Body of pancreas (tissue), 4 donors: ENCODE measurements around the gene ZFAND4. TPM values are rescaled to one million over a fixed set of nuclear protein-coding genes. Genes with fewer than 3 reads are reported as not detected.
"Not testable (repeated sequence)": the region's sequence is repeated elsewhere in the genome, so short reads cannot be mapped to it uniquely, and the experiment has no call there.

ENCODE experiments used
- ATAC-seq: fragments of 150-250 bp; one replicate; pipeline ENCODE4 v1.9.1; 2016
- DNase-seq, 4 donors: peaks; one replicate each; pipeline ENCODE4 v3.0.0-alpha.2; 2019
- H3K27ac ChIP-seq, 4 donors: fragments of 200-600 bp; sonication (generic); 1 replicate in 3 of 4; 2 replicates in 1 of 4; pipeline versions ENCODE4 v1.5.1 to v1.6.1; 2016 to 2019; ENCODE audit warnings: mild to moderate bottlenecking in 1 of 4, mixed read lengths in 1 of 4, moderate library complexity in 1 of 4
- H3K27me3 ChIP-seq, 2 donors: fragments of 200-600 bp; sonication (generic); one replicate each; pipeline ENCODE4 v1.6.0; 2016; ENCODE audit warnings: mild to moderate bottlenecking in 1 of 2
- H3K36me3 ChIP-seq, 2 donors: fragments of 200-600 bp; sonication (generic); replicated peaks in 1 of 2; 2 replicates each; pipeline ENCODE4 v1.5.1; 2016; ENCODE audit warnings: low read depth in 2 of 2; ENCODE audit not compliant: insufficient read depth in 1 of 2
- H3K4me1 ChIP-seq: fragments of 200-600 bp; sonication (generic); one replicate; pipeline ENCODE4 v1.6.0; 2016
- H3K4me3 ChIP-seq, 2 donors: fragments of 200-600 bp; sonication (generic); 1 replicate in 1 of 2; 2 replicates in 1 of 2; pipeline ENCODE4 v1.5.1; 2016 to 2019
- H3K9me3 ChIP-seq, 3 donors: fragments of 200-600 bp; sonication (generic); 1 replicate in 2 of 3; 2 replicates in 1 of 3; pipeline ENCODE4 v1.5.1; 2016
- POLR2A ChIP-seq, 3 donors: fragments of 450-650 bp; IDR thresholded peaks; one replicate each; pipeline ENCODE4 v1.6.1; 2016; ENCODE audit warnings: antibody characterized with exemption in 3 of 3, mild to moderate bottlenecking in 2 of 3
- WGBS, 2 donors: methylation state at CpG; one replicate each; pipeline ENCODE4 v1.1.5; 2017; 5-methylcytosine and 5-hydroxymethylcytosine counted together
- intact Hi-C: fragments of 100-400 bp; cut with DNase I; formaldehyde crosslinking; loops from one replicate; pipeline ENCODE4 v1.15.1; 2023
- total RNA-seq, 2 donors: library from RNA; depleted of rRNA; stranded (reverse); fragments of >200 nt; gene quantifications; one replicate each; pipeline ENCODE4 v1.1.0, GENCODE V29; 2016
- TF ChIP-seq, protein P1 (sequence below), 7 experiments: fragments of 450-650 bp in 4 of 7; fragments of 200-600 bp in 3 of 7; sonication (generic) in 3 of 7; IDR thresholded peaks; one replicate each; pipeline ENCODE4 v1.5.1; 2016 to 2019; ENCODE audit warnings: antibody characterized with exemption in 7 of 7

Gene ZFAND4
- total RNA-seq, 2 donors from 2014 or later: 15.8 to 32.3 TPM

DNA sequence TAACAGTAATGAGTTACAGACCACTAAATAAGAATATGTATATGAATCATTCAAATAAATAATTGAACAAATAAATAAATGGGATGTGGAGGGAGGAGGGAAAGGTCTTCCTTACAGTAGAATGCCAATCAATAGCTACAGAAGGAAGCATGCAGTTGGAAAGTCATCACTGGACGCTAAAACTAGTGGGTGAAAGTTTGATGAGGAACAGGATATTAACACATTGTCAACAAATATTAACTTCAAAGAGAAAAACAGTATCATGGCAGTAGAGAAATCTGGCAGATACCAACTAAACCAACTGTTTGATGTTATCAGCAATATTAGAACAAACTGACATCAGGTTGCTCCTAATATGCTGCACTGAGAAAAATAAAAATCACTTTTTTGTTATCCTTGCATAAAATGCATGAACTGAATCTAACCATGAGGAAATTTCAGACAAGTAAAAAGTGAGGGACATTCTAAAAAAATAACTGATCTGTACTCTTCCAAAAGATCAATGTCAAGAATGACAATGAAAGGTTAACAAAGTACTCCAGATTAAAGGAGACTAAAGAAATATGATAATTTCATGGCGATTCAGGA is 94.1 kb downstream of the ZFAND4 start:
- no peak for TF ChIP-seq POLR2A (IDR thresholded peaks at IDR 0.05)
- TF ChIP-seq, protein P1, sequence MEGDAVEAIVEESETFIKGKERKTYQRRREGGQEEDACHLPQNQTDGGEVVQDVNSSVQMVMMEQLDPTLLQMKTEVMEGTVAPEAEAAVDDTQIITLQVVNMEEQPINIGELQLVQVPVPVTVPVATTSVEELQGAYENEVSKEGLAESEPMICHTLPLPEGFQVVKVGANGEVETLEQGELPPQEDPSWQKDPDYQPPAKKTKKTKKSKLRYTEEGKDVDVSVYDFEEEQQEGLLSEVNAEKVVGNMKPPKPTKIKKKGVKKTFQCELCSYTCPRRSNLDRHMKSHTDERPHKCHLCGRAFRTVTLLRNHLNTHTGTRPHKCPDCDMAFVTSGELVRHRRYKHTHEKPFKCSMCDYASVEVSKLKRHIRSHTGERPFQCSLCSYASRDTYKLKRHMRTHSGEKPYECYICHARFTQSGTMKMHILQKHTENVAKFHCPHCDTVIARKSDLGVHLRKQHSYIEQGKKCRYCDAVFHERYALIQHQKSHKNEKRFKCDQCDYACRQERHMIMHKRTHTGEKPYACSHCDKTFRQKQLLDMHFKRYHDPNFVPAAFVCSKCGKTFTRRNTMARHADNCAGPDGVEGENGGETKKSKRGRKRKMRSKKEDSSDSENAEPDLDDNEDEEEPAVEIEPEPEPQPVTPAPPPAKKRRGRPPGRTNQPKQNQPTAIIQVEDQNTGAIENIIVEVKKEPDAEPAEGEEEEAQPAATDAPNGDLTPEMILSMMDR (IDR thresholded peaks at IDR 0.05): no peak
- intact Hi-C loops: no loop called here
- no peaks in the 10 kb centered on the region for H3K36me3 ChIP-seq
- H3K9me3 ChIP-seq: no peaks in the 10 kb centered on the region
- 28 to 33% methylated on average over 2 of the region's 2 CpGs for WGBS, 2 donors
- H3K4me1 ChIP-seq: peaks cover 32% of the 10 kb centered on the region
- DNase-seq (no peak), ATAC-seq (no peak)
- H3K4me3 ChIP-seq: no peak overlapping the region
- H3K27me3 ChIP-seq: no peaks in the 10 kb centered on the region
- no peak overlapping the region for H3K27ac ChIP-seq

DNA sequence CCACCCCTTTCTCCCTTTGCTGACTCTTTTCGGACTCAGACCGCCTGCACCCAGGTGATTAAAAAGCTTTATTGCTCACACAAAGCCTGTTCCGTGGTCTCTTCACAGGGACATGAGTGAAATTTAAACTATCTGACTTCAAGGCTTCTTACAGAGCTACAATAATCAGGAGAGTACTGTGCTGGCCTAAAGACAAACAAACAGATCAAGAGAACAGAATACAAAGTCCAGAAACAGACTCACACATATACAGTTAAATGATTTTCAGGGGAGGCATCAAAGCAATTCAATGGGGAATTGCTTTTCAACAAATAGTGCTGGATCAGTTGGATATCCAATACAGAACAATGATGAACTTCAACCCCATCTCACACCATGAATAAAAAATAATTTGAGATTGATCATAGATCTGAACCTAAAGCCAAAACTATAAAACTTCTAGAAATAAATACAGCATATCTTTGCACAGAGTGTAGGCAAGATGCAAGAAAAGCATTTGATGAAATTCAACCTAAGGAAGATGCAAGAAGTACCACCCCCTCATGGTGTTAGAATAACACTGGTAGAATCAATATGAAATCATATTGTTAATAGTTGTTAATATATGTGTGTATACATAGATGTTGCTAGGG is 96.5 kb downstream of the ZFAND4 start:
- no peaks in the 10 kb centered on the region for H3K9me3 ChIP-seq
- DNase-seq (no peak), ATAC-seq (no peak)
- no peak overlapping the region for H3K4me3 ChIP-seq
- peaks cover 16% of the 10 kb centered on the region for H3K4me1 ChIP-seq
- no peak overlapping the region for H3K27ac ChIP-seq
- TF ChIP-seq, protein P1 (IDR thresholded peaks at IDR 0.05): no peak
- TF ChIP-seq POLR2A (IDR thresholded peaks at IDR 0.05): no peak
- H3K27me3 ChIP-seq: no peaks in the 10 kb centered on the region
- WGBS, 2 donors: 60 to 75% methylated on average over 3 of the region's 3 CpGs
- no peaks in the 10 kb centered on the region for H3K36me3 ChIP-seq
- intact Hi-C loops: no loop called here

DNA sequence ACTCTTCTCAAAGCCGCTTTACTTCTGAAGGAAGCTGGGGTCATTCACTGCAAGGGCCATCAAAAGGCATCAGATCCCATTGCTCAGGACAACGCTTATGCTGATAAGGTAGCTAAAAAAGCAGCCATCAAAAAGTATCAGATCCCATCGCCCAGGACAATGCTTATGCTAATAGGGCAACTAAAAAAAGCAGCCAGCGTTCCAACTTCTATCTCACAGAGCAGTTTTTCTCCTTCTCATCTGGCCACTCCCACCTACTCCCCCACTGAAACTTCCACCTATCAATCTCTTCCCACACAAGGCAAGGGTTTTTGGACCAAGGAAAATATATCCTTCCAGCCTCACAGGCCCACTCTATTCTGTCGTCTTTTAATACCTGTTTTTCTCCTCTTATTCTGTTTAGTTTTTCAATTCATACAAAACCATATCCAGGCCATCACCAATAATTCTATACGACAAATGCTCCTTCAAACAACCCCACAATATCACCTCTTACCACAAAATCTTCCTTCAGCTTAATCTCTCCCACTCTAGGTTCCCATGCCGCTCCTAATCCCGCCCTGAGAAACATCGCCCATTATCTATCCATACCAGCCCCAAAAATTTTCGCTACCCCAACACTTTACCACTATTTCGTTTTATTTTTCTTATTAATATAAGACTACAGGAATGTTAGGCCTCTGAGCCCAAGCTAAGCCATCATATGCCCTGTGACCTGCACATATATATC is 97.4 kb downstream of the ZFAND4 start:
- H3K36me3 ChIP-seq, H3K27ac ChIP-seq, intact Hi-C loops, H3K4me3 ChIP-seq, DNase-seq, ATAC-seq, H3K9me3 ChIP-seq, H3K27me3 ChIP-seq: not testable (repeated sequence)
- peaks cover 12% of the 10 kb centered on the region for H3K4me1 ChIP-seq
- 88 to 94% methylated on average over 11 of the region's 11 CpGs for WGBS, 2 donors

DNA sequence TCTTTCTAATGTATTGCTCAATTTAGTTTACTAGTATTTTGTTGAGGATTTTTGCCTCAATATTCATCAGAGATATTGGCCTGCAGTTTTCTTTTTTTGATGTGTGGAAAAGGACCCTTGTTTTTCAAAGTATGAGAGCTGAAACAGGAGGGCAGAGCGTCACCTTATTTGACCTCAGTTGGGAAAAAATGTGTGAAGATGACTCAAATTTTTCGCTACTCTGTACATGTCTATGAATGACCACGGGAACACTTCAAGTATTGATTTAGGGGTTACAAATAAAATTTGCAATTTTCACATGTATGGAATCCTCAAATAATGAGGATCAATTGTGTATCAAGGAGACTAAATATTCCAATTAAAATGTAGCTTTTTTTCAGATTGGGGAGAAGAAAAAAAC is 103.1 kb downstream of the ZFAND4 start:
- TF ChIP-seq, protein P1 (IDR thresholded peaks at IDR 0.05): no peak
- TF ChIP-seq POLR2A (IDR thresholded peaks at IDR 0.05): no peak
- Histone ChIP-seq H3K4me1 (no peaks in the 10 kb centered on the region), H3K4me3 (no peak overlapping the region), H3K27me3 (no peaks in the 10 kb centered on the region), H3K27ac (no peak overlapping the region), H3K9me3 (no peaks in the 10 kb centered on the region), H3K36me3 (no peaks in the 10 kb centered on the region)
- no peak for DNase-seq
- WGBS, 2 donors: 90 to 98% methylated on average over 3 of the region's 3 CpGs
- intact Hi-C loops: no loop called here
- ATAC-seq: no peak

DNA sequence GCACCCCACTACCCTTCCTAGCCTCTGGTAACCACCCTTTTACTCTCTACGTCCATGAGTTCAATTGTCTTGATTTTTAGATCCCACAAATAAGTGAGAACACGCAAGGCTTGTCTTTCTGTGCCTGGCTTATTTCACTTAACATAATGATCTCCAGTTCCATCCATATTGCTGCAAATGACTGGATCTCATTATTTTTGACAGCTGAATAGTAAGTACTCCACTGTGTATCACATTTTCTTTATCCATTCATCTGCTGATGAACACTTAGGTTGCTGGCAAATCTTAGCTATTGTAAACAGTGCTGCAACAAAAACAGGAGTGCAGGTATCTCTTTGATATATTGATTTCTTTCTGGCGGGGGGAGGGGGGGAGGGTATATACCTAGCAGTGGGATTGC is 106.2 kb downstream of the ZFAND4 start:
- ATAC-seq: no peak
- WGBS, 2 donors: 89% methylated on average over 3 of the region's 3 CpGs
- intact Hi-C loops: no loop called here

More for the DNA sequence above, 106.2 kb downstream of the ZFAND4 start:
- Histone ChIP-seq H3K27me3 (no peaks in the 10 kb centered on the region), H3K36me3 (no peaks in the 10 kb centered on the region), H3K4me3 (no peak overlapping the region), H3K9me3 (no peaks in the 10 kb centered on the region), H3K27ac (no peak overlapping the region), H3K4me1 (no peaks in the 10 kb centered on the region)
- DNase-seq: no peak
- TF ChIP-seq, protein P1 (IDR thresholded peaks at IDR 0.05): no peak
- TF ChIP-seq POLR2A (IDR thresholded peaks at IDR 0.05): no peak
